HG02763 (cell line): Measurements from ENCODE around the gene ARFGEF3.
"Not testable (repeated sequence)": the region's sequence is repeated elsewhere in the genome, so short reads cannot be mapped to it uniquely, and the experiment has no call there.

Experiments used
- ATAC-seq: cut with Tn5 transposase; IDR thresholded peaks from one replicate; pipeline ENCODE4 v1.9.1; 2021; ENCODE audit warnings: mild to moderate bottlenecking, moderate library complexity; ENCODE audit not compliant: unreplicated experiment

The ARFGEF3 gene

DNA sequence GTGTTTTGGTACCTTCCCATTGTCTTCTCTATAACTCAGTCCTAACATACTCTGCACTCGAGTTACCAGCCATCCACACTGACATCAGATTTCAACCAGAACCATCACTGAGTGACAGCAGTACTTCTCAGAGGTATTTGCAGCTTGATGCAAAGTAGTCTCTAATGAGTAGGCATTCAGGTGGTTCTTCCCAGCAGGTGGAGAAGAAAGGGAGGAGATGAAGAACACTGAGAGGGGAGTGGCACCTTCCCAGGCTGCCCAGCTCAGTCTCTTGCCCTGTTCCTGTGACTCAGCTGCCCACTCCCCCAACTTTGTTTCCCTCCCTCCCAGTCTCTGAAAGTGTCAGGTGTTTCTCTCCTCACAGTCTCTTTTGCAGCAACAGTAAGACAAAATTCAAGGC is 177.3 kb downstream of the ARFGEF3 start:
- ATAC-seq: no peak

DNA sequence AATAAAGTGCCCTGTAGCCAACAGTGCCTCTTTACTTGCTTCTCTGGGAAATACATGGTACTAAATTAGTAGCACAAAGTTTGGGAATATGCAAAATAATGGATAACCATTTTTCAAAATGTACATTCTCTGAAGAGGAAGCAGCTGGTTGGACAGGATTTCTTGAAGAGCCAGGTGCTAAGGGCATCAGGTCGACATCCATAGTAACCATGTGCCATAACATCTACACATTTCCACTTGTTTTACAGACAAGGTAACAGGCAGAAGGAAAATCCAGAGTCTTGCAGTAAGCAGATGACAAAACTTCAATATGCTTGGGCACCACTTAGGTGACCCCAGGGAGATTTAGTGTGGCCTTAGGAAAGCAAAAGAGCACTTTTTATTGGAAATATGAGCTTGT is 179.4 kb downstream of the ARFGEF3 start:
- ATAC-seq: no peak

DNA sequence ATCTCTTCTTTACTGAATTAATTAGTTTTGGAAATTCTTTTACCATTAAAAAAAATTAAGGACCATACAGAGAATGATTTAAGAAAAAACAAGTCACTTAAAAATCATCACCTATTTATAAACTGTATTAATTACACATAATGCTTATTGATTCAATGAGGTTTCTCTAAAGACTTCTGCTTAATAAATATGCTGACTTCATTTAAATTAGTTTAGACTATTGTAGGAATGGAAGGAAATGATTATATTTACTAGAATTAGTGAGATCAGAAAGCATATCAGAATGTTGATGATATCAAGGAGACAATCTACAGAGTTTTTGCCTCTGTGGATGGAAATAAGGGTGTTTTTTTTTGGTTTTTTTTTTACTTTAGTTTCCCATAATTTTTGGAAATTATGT is 181.4 kb downstream of the ARFGEF3 start:
- no peak for ATAC-seq

- no peak for ATAC-seq
Measured at GRCh38 chr6:138345565-138346285, 184.0 kb downstream of the ARFGEF3 start.

- ATAC-seq: no peak
Measured at GRCh38 chr6:138346302-138347195, 184.8 kb downstream of the ARFGEF3 start.

GRCh38 chr6:138347864-138348263 is 186.1 kb downstream of the ARFGEF3 start:
- ATAC-seq: no peak

GRCh38 chr6:138349891-138350290 is 188.2 kb downstream of the ARFGEF3 start:
- ATAC-seq: no peak

- ATAC-seq: no peak
Measured at GRCh38 chr6:138357928-138358327, 196.2 kb downstream of the ARFGEF3 start.

- ATAC-seq: not testable (repeated sequence)
Measured at GRCh38 chr6:138368684-138369083, 206.9 kb downstream of the ARFGEF3 start.

- ATAC-seq: no peak
Measured at GRCh38 chr6:138370631-138371451, 209.1 kb downstream of the ARFGEF3 start.

DNA sequence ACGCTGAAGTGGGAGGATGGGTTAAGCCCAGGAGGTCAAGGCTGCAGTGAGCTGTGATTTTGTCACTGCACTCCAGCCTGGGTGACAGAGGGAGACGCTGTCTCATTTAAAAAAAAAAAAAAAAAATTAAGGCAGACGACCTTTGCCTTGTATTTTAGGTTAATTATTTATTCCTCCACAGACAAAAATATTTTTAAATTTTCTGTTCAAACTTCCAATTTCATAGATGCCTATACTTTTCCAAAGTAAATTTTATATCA is 209.6 kb downstream of the ARFGEF3 start:
- no peak for ATAC-seq

- ATAC-seq: no peak
Measured at GRCh38 chr6:138371720-138372119, 210.0 kb downstream of the ARFGEF3 start.

DNA sequence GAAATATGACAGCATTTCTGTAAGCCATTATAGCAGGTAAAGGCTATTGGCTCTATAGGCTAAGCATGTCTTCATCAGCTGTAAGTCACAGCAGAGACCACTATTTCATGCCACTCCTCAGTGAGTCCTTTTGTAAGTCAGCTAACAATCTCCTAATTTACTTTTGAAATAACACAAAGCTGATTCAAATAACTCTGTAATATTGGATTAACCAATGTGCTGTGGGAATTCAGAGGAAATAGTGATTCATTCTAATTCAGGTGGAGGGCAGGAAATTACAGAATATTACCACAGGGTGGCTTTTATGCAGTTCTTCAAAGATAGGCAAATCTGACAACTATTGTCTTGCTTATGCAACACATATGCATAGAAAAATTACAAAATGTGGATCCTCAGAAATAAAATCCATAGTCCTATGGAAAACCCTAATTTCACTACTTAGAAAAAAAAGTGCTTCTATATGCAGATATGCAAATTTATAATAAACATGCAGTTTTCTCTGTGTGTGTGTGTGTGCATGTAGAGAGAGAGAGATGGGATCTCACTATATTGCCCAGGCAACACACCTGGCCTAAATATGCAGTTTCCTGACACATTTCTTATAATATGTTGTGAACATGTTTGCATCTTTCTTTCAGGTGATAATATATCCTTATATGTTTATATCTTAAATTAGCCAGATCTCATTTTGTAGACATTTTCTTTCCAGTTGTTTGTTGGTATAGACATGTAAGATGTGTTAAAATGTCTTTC is 211.1 kb downstream of the ARFGEF3 start:
- no peak for ATAC-seq

DNA sequence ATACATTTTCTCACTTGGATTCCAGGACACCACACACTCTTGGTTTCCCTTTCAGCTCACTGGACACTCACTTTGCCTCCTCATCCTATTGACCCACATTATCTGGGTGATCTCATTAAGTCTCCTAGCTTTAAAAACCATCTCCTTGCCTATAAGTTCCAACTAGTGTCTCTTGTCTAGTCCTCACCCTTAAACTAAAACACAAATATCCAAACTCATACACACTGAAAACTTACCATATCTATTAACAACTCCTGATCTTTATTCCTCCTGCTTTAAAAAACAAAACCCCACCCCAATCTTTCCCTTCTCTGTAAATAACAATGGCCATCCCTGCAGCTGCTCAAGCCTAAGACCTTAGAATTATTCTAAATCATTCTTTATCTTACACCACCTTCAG is 212.5 kb downstream of the ARFGEF3 start:
- no peak for ATAC-seq

GRCh38 chr6:138374815-138375214 is 213.1 kb downstream of the ARFGEF3 start:
- ATAC-seq: no peak

- no peak for ATAC-seq
Measured at GRCh38 chr6:138377042-138377441, 215.3 kb downstream of the ARFGEF3 start.

DNA sequence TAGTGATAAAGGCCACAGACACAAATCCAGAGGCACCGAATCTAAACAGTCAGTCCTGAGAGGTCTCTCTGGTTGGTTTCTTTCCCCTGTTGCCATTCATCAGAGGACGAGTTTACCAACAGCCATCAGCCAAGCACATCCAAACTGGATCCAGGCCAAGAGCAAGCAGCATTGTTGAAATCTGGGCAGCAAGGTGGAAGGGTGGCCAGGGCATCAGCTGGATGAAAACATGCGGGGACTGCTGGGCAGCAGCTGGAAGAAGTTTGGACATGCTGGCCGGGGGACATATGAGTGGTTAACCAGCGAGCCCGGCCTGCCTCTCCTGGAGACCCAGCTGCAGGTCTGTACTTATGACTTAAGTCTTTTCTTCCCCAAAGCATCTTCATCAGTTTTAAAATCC is 216.1 kb downstream of the ARFGEF3 start, which contains the start of gene SMIM28:
TSS of gene SMIM28 (plus strand) at position 62 of the 400 bp plus-strand sequence. CDS start at position 230, 168 bp downstream.
- no peak for ATAC-seq

DNA sequence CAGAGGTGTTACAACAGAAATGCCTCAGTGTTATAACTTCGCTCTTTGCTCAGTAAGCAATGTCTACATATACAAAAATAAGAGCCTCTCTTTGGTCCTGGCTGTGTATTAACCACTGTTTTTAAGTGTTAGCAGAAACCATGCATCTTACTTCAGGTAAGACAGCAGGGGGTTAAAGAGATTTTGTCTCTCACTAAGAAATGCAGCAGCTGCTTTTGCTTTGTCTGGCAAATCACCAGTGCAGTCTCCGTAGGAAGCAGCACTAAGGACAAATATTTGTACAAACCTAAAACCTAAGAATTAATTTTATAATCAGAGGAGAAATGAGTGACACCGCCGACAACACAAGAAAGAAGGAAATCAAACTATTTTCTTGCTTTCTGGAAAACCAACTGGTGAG is 216.7 kb downstream of the ARFGEF3 start:
- ATAC-seq: no peak

GRCh38 chr6:138382498-138383265 is 220.9 kb downstream of the ARFGEF3 start:
- ATAC-seq: no peak

DNA sequence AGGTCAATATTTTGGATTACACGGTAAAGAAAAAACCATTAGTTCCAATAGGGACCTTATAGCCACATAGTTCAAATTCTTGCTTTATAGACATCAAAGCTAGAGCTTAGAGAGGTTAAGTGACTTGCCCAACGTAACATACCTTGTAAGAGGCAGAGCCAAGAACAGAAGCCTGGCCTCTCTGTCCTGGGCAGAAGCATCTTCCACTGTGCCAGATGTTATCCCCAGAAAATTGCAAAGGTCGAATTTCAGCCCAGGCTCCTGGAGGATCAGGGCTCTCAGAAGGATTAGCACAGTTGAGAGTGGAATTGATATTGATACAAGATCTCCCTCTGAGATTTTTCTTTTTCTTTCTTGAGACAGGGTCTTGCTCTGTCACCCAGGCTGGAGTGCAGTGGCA is 222.0 kb downstream of the ARFGEF3 start:
- no peak for ATAC-seq
